Gastrocnemius medialis (tissue), 4 donors: ENCODE data around the gene MSRB3.

Experiments used
- CTCF ChIP-seq, 5 experiments: fragments of 450-650 bp in 3 of 5; fragments of 200-600 bp in 2 of 5; sonication (generic) in 2 of 5; IDR thresholded peaks in 4 of 5; conservative IDR thresholded peaks in 1 of 5; 1 replicate in 4 of 5; 2 replicates in 1 of 5; pipeline ENCODE4 v1.5.1; 2016 to 2019; ENCODE audit warnings: antibody characterized with exemption in 5 of 5, mild to moderate bottlenecking in 3 of 5, moderate library complexity in 3 of 5
- POLR2A ChIP-seq, 2 donors: fragments of 450-650 bp; IDR thresholded peaks; one replicate each; pipeline ENCODE4 v1.6.1; 2017; ENCODE audit warnings: antibody characterized with exemption in 2 of 2, mild to moderate bottlenecking in 2 of 2, moderate library complexity in 2 of 2

GRCh38 chr12:65470256-65470655 lies 191.8 kb downstream of the MSRB3 start:
- TF ChIP-seq CTCF (IDR thresholded peaks at IDR 0.05 in 4 of 5, conservative IDR thresholded peaks at IDR 0.05 in 1 of 5), result no peak
- no peak for TF ChIP-seq POLR2A (IDR thresholded peaks at IDR 0.05)
